GM23338 (cell line): ENCODE results near the gene CHMP1B. TPM values are rescaled to one million over a fixed set of nuclear protein-coding genes. Genes with fewer than 3 reads are reported as not detected.

Experiments used
- ATAC-seq: fragments of 200-7000 bp; cut with Tn5 transposase; 3 replicates; pipeline ENCODE4 v1.9.1; 2020
- DNase-seq: peaks from one replicate; pipeline ENCODE4 v3.0.0-alpha.2; 2015; ENCODE audit warnings: low spot score
- H2AFZ ChIP-seq: fragments of 200-600 bp; sonication (generic); 2 replicates; pipeline ENCODE4 v1.8.0; 2016; ENCODE audit warnings: antibody characterized with exemption, mild to moderate bottlenecking, moderate library complexity
- H3F3A ChIP-seq: fragments of 200-600 bp; sonication (generic); replicated peaks from 2 replicates; pipeline ENCODE4 v1.8.0; 2017; ENCODE audit warnings: antibody characterized with exemption, mixed run types, low read depth
- H3K27ac ChIP-seq: fragments of 200-600 bp; sonication (generic); 2 replicates; pipeline ENCODE4 v1.6.1; 2016; ENCODE audit warnings: low read depth
- H3K27me3 ChIP-seq: fragments of 200-600 bp; sonication (generic); 2 replicates; pipeline ENCODE4 v1.8.0; 2016; ENCODE audit warnings: mild to moderate bottlenecking, mixed run types, moderate library complexity; ENCODE audit not compliant: insufficient read depth
- H3K36me3 ChIP-seq: fragments of 200-600 bp; sonication (generic); 2 replicates; pipeline ENCODE4 v1.8.0; 2016; ENCODE audit warnings: mild to moderate bottlenecking; ENCODE audit not compliant: insufficient read depth
- H3K4me1 ChIP-seq: fragments of 200-600 bp; sonication (generic); 2 replicates; pipeline ENCODE4 v1.8.0; 2016; ENCODE audit warnings: mild to moderate bottlenecking, moderate library complexity; ENCODE audit not compliant: insufficient read depth
- H3K4me2 ChIP-seq: fragments of 200-600 bp; sonication (generic); 2 replicates; pipeline ENCODE4 v1.7.1; 2017; ENCODE audit warnings: mixed run types
- H3K4me3 ChIP-seq: fragments of 200-600 bp; sonication (generic); 2 replicates; pipeline ENCODE4 v1.6.1; 2016; ENCODE audit warnings: mixed run types
- H3K79me2 ChIP-seq: fragments of 200-600 bp; sonication (generic); replicated peaks from 2 replicates; pipeline ENCODE4 v1.8.0; 2017; ENCODE audit warnings: mild to moderate bottlenecking; ENCODE audit not compliant: insufficient read depth
- H3K9me2 ChIP-seq: fragments of 200-600 bp; sonication (generic); 2 replicates; pipeline ENCODE4 v1.8.0; 2017; ENCODE audit not compliant: insufficient read depth
- H4K20me1 ChIP-seq: fragments of 200-600 bp; sonication (generic); replicated peaks from 2 replicates; pipeline ENCODE4 v1.8.0; 2017; ENCODE audit warnings: mild to moderate bottlenecking; ENCODE audit not compliant: insufficient read depth
- H3K27ac Mint-ChIP-seq: 2 replicates; pipeline ENCODE4 v1.8.0; 2020; ENCODE audit warnings: inconsistent platforms, mild to moderate bottlenecking, moderate library complexity, mixed read lengths
- H3K27me3 Mint-ChIP-seq: 3 replicates; pipeline ENCODE4 v1.8.0; 2022; ENCODE audit warnings: low read depth, mild to moderate bottlenecking, moderate library complexity, mixed read lengths, inconsistent platforms; ENCODE audit not compliant: insufficient read depth, poor library complexity
- H3K36me3 Mint-ChIP-seq: 3 replicates; pipeline ENCODE4 v1.8.0; 2021; ENCODE audit warnings: low read depth, mild to moderate bottlenecking, inconsistent platforms, moderate library complexity, mixed read lengths
- H3K4me1 Mint-ChIP-seq: 3 replicates; pipeline ENCODE4 v1.8.0; 2020; ENCODE audit warnings: mild to moderate bottlenecking, inconsistent platforms, mixed read lengths
- H3K4me3 Mint-ChIP-seq: 3 replicates; pipeline ENCODE4 v1.8.0; 2021; ENCODE audit warnings: moderate library complexity, mild to moderate bottlenecking, inconsistent platforms, mixed read lengths
- H3K9me3 Mint-ChIP-seq: 3 replicates; pipeline ENCODE4 v1.8.0; 2020; ENCODE audit warnings: moderate library complexity, mild to moderate bottlenecking, inconsistent platforms, mixed read lengths
- CTCF ChIP-seq, 2 experiments: fragments of 200-600 bp in 1 of 2; sonication (generic) in 1 of 2; conservative IDR thresholded peaks; 2 replicates each; pipeline versions ENCODE4 v1.5.1 to v1.6.1; 2016 to 2017; ENCODE audit warnings: antibody characterized with exemption in 2 of 2, low read depth in 2 of 2, mild to moderate bottlenecking in 2 of 2, moderate library complexity in 1 of 2
- STAT1 ChIP-seq: IDR thresholded peaks from one replicate; pipeline ENCODE4 v1.6.1; 2016; ENCODE audit warnings: antibody characterized with exemption; ENCODE audit not compliant: unreplicated experiment
- ZNF114 ChIP-seq: fragments of 250-450 bp; sonication (Bioruptor Pico); IDR thresholded peaks from 2 replicates; pipeline ENCODE4 v1.5.0; 2020; ENCODE audit warnings: mild to moderate bottlenecking, moderate library complexity
- ZNF331 ChIP-seq: fragments of 250-450 bp; sonication (Bioruptor Pico); IDR thresholded peaks from 2 replicates; pipeline ENCODE4 v1.5.0; 2020; ENCODE audit warnings: low read depth, mild to moderate bottlenecking, moderate library complexity
- polyA plus RNA-seq: library from polyadenylated mRNA; unstranded; fragments of >200 nt; fragmentation: Nextera tagmentation; extraction: Ambion mirVana; gene quantifications from 2 replicates; pipeline ENCODE4 v1.2.1, GENCODE V29; 2016
- total RNA-seq: library from RNA; depleted of rRNA; stranded (reverse); fragments of >200 nt; shearing (Covaris generic); gene quantifications from 2 replicates; pipeline ENCODE4 v1.2.3, GENCODE V29; 2014
- TF ChIP-seq, protein P1 (sequence below): fragments of 250-450 bp; sonication (Bioruptor Pico); IDR thresholded peaks from 2 replicates; pipeline ENCODE4 v1.5.0; 2020; ENCODE audit warnings: mild to moderate bottlenecking, moderate library complexity

Gene CHMP1B
- total and polyA plus RNA-seq, 2 experiments from 2014 or later: 41.8 to 52.1 TPM

GRCh38 chr18:11845654-11846053 lies 5.6 kb upstream of the CHMP1B start (continued):
- TF ChIP-seq, protein P1, sequence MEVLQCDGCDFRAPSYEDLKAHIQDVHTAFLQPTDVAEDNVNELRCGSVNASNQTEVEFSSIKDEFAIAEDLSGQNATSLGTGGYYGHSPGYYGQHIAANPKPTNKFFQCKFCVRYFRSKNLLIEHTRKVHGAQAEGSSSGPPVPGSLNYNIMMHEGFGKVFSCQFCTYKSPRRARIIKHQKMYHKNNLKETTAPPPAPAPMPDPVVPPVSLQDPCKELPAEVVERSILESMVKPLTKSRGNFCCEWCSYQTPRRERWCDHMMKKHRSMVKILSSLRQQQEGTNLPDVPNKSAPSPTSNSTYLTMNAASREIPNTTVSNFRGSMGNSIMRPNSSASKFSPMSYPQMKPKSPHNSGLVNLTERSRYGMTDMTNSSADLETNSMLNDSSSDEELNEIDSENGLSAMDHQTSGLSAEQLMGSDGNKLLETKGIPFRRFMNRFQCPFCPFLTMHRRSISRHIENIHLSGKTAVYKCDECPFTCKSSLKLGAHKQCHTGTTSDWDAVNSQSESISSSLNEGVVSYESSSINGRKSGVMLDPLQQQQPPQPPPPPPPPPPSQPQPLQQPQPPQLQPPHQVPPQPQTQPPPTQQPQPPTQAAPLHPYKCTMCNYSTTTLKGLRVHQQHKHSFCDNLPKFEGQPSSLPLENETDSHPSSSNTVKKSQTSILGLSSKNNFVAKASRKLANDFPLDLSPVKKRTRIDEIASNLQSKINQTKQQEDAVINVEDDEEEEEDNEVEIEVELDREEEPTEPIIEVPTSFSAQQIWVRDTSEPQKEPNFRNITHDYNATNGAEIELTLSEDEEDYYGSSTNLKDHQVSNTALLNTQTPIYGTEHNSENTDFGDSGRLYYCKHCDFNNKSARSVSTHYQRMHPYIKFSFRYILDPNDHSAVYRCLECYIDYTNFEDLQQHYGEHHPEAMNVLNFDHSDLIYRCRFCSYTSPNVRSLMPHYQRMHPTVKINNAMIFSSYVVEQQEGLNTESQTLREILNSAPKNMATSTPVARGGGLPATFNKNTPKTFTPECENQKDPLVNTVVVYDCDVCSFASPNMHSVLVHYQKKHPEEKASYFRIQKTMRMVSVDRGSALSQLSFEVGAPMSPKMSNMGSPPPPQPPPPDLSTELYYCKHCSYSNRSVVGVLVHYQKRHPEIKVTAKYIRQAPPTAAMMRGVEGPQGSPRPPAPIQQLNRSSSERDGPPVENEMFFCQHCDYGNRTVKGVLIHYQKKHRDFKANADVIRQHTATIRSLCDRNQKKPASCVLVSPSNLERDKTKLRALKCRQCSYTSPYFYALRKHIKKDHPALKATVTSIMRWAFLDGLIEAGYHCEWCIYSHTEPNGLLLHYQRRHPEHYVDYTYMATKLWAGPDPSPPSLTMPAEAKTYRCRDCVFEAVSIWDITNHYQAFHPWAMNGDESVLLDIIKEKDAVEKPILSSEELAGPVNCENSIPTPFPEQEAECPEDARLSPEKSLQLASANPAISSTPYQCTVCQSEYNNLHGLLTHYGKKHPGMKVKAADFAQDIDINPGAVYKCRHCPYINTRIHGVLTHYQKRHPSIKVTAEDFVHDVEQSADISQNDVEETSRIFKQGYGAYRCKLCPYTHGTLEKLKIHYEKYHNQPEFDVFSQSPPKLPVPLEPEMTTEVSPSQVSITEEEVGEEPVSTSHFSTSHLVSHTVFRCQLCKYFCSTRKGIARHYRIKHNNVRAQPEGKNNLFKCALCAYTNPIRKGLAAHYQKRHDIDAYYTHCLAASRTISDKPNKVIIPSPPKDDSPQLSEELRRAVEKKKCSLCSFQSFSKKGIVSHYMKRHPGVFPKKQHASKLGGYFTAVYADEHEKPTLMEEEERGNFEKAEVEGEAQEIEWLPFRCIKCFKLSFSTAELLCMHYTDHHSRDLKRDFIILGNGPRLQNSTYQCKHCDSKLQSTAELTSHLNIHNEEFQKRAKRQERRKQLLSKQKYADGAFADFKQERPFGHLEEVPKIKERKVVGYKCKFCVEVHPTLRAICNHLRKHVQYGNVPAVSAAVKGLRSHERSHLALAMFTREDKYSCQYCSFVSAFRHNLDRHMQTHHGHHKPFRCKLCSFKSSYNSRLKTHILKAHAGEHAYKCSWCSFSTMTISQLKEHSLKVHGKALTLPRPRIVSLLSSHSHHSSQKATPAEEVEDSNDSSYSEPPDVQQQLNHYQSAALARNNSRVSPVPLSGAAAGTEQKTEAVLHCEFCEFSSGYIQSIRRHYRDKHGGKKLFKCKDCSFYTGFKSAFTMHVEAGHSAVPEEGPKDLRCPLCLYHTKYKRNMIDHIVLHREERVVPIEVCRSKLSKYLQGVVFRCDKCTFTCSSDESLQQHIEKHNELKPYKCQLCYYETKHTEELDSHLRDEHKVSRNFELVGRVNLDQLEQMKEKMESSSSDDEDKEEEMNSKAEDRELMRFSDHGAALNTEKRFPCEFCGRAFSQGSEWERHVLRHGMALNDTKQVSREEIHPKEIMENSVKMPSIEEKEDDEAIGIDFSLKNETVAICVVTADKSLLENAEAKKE: no peak
- no peak for TF ChIP-seq CTCF (conservative IDR thresholded peaks at IDR 0.05; ENCODE audit: low read depth in 2 of 2)

- Histone ChIP-seq H3K4me1 (no peaks in the 10 kb centered on the region), H3K27ac (no peak overlapping the region), H3K9me2 (no peaks in the 10 kb centered on the region), H3K79me2 (peaks cover 16% of the 10 kb centered on the region), H3K4me3 (no peak overlapping the region), H2AFZ (no peak overlapping the region), H3K27me3 (no peaks in the 10 kb centered on the region), H3K4me2 (no peak overlapping the region), H3F3A (no peaks in the 10 kb centered on the region; the same call in 1 of the 2 replicates), H3K36me3 (no peaks in the 10 kb centered on the region), H4K20me1 (no peaks in the 10 kb centered on the region)
- Mint-ChIP-seq H3K27me3 (peaks cover 10% of the 10 kb centered on the region), H3K27ac (no peak overlapping the region), H3K4me1 (peaks cover 13% of the 10 kb centered on the region; the same call in 2 of the 3 replicates), H3K4me3 (no peak overlapping the region), H3K9me3 (no peaks in the 10 kb centered on the region; the same call in 2 of the 3 replicates), H3K36me3 (no peaks in the 10 kb centered on the region)
- ATAC-seq: no peak
- TF ChIP-seq STAT1 (no peak), ZNF331 (CRISPR knock-in tag) (no peak), CTCF (conservative IDR thresholded peaks at IDR 0.05; ENCODE audit: low read depth in 2 of 2) (no peak), ZNF114 (CRISPR knock-in tag) (no peak)
- DNase-seq: no peak
Measured at GRCh38 chr18:11847811-11848210, 3.4 kb upstream of the CHMP1B start.
